Astrocyte of the spinal cord (primary cell): ENCODE data around the gene SZT2.

Source experiments
- DNase-seq: peaks from one replicate; pipeline ENCODE4 v3.0.0; 2011; ENCODE audit warnings: low read depth, low spot score
- H3K4me3 ChIP-seq: 2 replicates; pipeline ENCODE4 v1.5.1; 2011; ENCODE audit warnings: low read depth, mild to moderate bottlenecking, low read length, moderate library complexity
- in situ Hi-C: cut with HindIII; loops from 2 replicates; pipeline ENCODE4 v1.10.0; 2017; ENCODE audit warnings: low sequenced_read_pairs
- TF ChIP-seq, protein P1 (sequence below): IDR thresholded peaks from 2 replicates; pipeline ENCODE4 v1.5.1; 2012; ENCODE audit warnings: low read depth, mild to moderate bottlenecking, low read length, inconsistent platforms

SZT2 gene

DNA sequence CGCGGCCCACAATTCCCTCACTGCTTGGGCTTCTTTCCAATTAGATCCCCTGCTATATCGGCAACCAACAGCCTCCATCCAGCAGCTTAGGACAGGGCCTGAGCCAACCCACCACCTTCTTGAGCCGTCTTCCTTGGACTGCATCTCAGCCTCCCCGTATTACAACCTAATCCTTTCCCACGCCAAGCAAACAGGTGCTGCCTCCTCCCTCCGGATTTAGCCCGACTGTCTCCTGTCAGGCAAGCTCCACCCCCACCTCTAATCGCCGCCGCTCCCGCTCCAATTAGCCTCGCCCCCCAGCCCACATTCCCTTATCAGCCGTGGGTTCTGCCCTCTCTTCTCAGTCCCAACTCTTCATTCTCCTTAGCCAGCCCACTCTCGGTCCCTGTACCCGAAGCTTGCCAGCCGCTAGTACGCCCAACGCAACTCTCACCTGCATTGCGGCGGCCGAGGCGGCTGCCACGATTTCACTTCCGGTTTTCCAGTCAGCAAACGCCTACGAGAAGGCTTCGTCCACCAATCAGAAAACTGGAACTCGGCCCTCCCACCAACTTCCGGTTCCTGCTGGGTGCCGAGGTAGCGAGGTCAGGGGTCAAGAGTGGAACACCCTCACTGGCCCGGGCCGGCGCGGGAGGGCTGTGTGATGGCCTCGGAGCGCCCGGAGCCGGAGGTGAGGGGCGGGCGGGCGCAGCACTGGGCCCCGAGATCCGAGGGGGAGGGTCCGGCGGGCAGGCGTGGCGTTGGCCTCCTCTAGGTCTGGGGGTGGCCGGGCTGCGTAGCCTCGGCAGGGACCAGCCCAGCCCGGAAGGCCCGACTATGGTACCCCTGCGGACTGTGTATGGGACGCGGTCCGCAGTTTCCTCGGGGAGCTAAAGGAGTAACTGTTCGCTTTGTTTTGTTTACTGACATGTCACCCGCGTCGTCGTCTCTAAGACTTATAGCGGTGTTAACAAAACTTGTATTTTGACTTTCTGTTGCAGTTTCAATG, at the start of gene SZT2, which contains the start of gene MED8:
SZT2 (plus strand) TSS at position 574 of the 988 bp plus-strand sequence; CDS start at position 644, 70 bp downstream.
MED8 (minus strand) TSS at position 475 of the 988 bp plus-strand sequence; CDS start at position 439, 36 bp downstream.
- in situ Hi-C loops, result no loop called here
- TF ChIP-seq, protein P1, sequence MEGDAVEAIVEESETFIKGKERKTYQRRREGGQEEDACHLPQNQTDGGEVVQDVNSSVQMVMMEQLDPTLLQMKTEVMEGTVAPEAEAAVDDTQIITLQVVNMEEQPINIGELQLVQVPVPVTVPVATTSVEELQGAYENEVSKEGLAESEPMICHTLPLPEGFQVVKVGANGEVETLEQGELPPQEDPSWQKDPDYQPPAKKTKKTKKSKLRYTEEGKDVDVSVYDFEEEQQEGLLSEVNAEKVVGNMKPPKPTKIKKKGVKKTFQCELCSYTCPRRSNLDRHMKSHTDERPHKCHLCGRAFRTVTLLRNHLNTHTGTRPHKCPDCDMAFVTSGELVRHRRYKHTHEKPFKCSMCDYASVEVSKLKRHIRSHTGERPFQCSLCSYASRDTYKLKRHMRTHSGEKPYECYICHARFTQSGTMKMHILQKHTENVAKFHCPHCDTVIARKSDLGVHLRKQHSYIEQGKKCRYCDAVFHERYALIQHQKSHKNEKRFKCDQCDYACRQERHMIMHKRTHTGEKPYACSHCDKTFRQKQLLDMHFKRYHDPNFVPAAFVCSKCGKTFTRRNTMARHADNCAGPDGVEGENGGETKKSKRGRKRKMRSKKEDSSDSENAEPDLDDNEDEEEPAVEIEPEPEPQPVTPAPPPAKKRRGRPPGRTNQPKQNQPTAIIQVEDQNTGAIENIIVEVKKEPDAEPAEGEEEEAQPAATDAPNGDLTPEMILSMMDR, result no peak
- DNase-seq, result peak; percentile 91

DNA sequence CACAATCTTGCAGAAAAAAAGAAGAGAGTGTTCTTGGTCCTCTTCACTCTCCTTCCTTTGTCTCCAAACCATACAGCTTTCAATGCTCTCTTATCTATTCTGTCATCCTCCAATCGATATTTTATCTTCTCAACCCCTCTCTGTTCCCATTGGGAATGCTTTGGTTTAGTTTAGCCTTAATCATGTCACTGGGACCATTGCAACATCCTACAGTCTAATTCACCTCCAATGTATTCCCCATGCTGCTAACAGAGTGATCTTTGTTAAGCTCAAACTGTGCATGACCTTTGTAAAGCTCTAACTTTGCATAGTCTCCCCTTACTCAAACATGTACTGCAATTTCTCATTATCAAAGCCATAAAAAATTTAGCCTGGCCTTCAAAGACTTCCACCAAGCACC, 49.1 kb upstream of the SZT2 start:
- no peak overlapping the region for H3K4me3 ChIP-seq
- DNase-seq, result no peak
- in situ Hi-C loops, result no loop called here
- TF ChIP-seq, protein P1, result no peak

More for the DNA sequence above, at the start of gene SZT2, which contains the start of gene MED8:
- peak within 1 kb of the TSS; percentile 91 for H3K4me3 ChIP-seq

DNA sequence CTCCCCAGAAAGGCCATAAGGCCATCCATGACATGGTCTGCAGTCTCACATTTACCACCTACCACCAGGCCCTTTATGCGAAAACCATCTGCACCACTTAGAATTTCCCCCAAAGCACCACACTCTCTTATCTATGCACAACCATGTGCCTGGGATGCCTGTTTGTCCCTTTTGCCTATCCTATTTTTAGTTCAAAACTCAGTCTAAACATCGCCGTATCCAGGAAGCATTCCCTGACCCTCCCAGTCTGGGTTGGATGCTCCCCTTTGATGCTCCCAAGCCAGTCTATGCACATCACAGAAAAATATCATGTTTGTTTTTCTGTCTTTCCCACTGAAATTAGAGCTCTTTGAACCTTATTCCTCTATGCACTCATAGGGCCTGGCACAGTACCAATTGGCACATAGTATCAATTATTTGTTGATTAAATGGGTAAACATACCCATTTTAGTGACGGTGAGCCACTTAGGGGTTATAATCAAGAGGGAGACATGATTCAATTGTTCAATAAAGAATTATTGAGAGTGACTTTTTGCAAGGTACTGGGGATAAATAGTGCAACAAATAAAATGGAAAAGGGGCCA, 45.3 kb upstream of the SZT2 start:
- DNase-seq, result no peak
- no peak overlapping the region for H3K4me3 ChIP-seq
- in situ Hi-C loops, result no loop called here
- TF ChIP-seq, protein P1, result no peak

DNA sequence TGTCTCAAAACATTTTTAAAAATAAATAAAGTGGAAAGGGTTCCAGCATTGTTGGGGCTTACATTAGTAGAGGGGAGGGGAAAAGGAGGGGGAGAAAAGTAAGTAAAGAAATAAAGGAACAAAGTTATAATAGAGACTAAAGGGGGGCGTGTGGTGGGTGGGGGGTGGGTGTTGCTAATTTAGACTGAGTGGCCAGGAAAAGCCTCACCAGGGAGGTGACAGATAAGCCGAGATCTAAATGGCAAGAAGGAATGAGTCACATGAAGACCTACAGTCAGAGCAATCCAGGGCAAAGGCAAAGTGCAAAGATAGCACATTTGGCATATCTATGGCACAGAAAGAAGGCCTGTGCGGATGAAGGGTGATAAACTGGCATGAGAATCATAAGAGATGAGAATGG, 44.6 kb upstream of the SZT2 start:
- DNase-seq, result no peak
- in situ Hi-C loops, result no loop called here
- TF ChIP-seq, protein P1, result no peak
- no peak overlapping the region for H3K4me3 ChIP-seq

DNA sequence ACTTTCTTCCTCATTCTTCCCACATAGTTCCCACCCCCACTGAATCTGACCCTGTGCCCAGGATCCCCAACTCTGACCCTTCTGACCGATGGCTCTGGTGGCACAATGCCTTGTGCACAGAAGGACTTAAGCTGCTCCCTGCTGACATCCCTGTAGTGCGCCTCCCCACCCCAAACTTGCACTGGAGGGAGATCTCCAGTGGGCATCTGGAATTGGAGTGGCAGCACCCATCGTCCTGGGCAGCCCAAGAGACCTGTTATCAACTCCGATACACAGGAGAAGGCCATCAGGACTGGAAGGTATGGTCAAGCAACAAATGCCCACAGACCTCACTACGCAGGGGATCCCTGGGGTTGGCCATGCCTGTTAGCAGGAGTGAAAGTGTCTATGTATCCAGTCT, 43.1 kb upstream of the SZT2 start:
- no peak for DNase-seq
- TF ChIP-seq, protein P1, result no peak
- in situ Hi-C loops, result no loop called here
- no peak overlapping the region for H3K4me3 ChIP-seq

DNA sequence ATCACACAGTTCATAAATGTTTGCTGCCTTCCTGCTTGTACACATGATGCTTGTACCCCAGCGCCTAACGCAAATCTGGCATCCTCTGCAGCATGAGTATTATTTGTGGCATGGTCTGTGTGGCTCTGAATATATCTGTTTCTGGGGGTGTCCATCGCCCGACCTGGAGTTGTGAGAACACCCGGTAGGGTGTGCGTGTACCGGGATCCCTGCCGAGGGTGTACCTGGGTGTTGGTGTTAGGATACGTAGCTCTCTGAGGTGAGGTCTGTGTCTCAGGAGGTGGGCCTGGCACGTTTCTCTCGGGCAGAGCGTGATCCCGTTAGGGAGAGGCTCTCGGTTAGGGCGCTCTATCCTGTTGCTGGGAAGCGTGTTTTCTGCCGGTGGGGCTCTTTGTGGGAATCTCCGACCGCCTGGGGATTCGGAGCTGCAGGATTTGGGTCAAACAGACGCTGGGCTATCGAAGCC, 41.3 kb upstream of the SZT2 start:
- TF ChIP-seq, protein P1, result no peak
- DNase-seq, result no peak
- peak overlapping the region; percentile 47 for H3K4me3 ChIP-seq
- in situ Hi-C loops, result no loop called here
